GM12878 (cell line): ENCODE data around the gene FABP1. TPM values are rescaled to one million over a fixed set of nuclear protein-coding genes. Genes with fewer than 3 reads are reported as not detected.

Experiments
- ATAC-seq: fragments of 200-7000 bp; cut with Tn5 transposase; 3 replicates; pipeline ENCODE4 v1.9.1; 2020; ENCODE audit warnings: mild to moderate bottlenecking, moderate library complexity
- BruUV-seq: library from RNA; stranded (reverse); fragments of 400-500 nt; replicated peaks from 2 replicates; lab custom pipeline; 2021; lab: Mats Ljungman, UMichigan
- CTCF ChIA-PET: fragments of 300-600 bp; sonication (Branson Sonifier 250); formaldehyde crosslinking; extraction: SDS; loops from one replicate; lab custom pipeline; 2021; ENCODE audit warnings: inconsistent platforms; lab: Yijun Ruan, JAX
- POLR2A ChIA-PET: fragments of 350-600 bp; formaldehyde crosslinking; extraction: SDS; loops from one replicate; lab custom pipeline; 2021; ENCODE audit warnings: inconsistent platforms; lab: Charles Lee
- RAD21 ChIA-PET: fragments of 300-600 bp; sonication (Branson Sonifier 250); formaldehyde crosslinking; loops from one replicate; lab custom pipeline; 2023; ENCODE audit warnings: antibody characterized with exemption; ENCODE audit not compliant: unreplicated experiment; lab: Charles Lee
- SMC1A ChIA-PET: fragments of 300-600 bp; sonication (Branson Sonifier 250); formaldehyde crosslinking; loops from one replicate; lab custom pipeline; 2023; ENCODE audit not compliant: unreplicated experiment, uncharacterized antibody; lab: Charles Lee
- DNase-seq: peaks from one replicate; pipeline ENCODE4 v3.0.0-alpha.2; 2011; ENCODE audit warnings: low read depth, low spot score
- FAIRE-seq: peaks from 3 replicates; lab custom pipeline; 2011; peaks lifted over from hg19 to GRCh38; lab: Jason Lieb, UNC
- H2AFZ ChIP-seq: 2 replicates; pipeline ENCODE4 v1.6.0; 2011; ENCODE audit warnings: low read depth, low read length, control low read depth; ENCODE audit not compliant: control insufficient read depth
- H3K27ac ChIP-seq: 2 replicates; pipeline ENCODE4 v1.5.1; 2011; ENCODE audit warnings: control low read depth; ENCODE audit not compliant: control insufficient read depth, insufficient read depth
- H3K27me3 ChIP-seq, 2 experiments: replicated peaks in 1 of 2; 2 replicates each; pipeline versions ENCODE4 v1.6.0 to v1.6.1; 2011; ENCODE audit warnings: low read length in 1 of 2; ENCODE audit not compliant: control insufficient read depth in 2 of 2, insufficient read depth in 2 of 2
- H3K36me3 ChIP-seq, 2 experiments: 2 replicates each; pipeline ENCODE4 v1.5.1; 2011; ENCODE audit warnings: low read length in 1 of 2; ENCODE audit not compliant: control insufficient read depth in 2 of 2, insufficient read depth in 2 of 2
- H3K4me1 ChIP-seq: 2 replicates; pipeline ENCODE4 v1.6.1; 2011; ENCODE audit warnings: mild to moderate bottlenecking, low read length, moderate library complexity, mixed read lengths; ENCODE audit not compliant: control insufficient read depth, insufficient read depth
- H3K4me2 ChIP-seq: 2 replicates; pipeline ENCODE4 v1.6.0; 2011; ENCODE audit warnings: control low read depth; ENCODE audit not compliant: control insufficient read depth, insufficient read depth
- H3K4me3 ChIP-seq: fragments of 200-600 bp; sonication (generic); 2 replicates; pipeline ENCODE4 v1.5.1; 2016
- H3K79me2 ChIP-seq: 2 replicates; pipeline ENCODE4 v1.6.0; 2011; ENCODE audit warnings: low read length; ENCODE audit not compliant: control insufficient read depth, insufficient read depth
- H3K9ac ChIP-seq: 2 replicates; pipeline ENCODE4 v1.8.0; 2011; ENCODE audit warnings: low read length, control low read depth, mixed read lengths; ENCODE audit not compliant: control insufficient read depth, insufficient read depth
- H3K9me3 ChIP-seq: replicated peaks from 3 replicates; pipeline ENCODE4 v1.5.1; 2011; ENCODE audit warnings: mild to moderate bottlenecking, low read length; ENCODE audit not compliant: control insufficient read depth, insufficient read depth
- H4K20me1 ChIP-seq: 2 replicates; pipeline ENCODE4 v1.6.0; 2011; ENCODE audit not compliant: control insufficient read depth, insufficient read depth
- EGR1 ChIP-seq, 2 experiments: IDR thresholded peaks; 1 replicate in 1 of 2; 2 replicates in 1 of 2; pipeline ENCODE4 v1.6.1; 2011 to 2012; ENCODE audit warnings: low read depth in 2 of 2, low read length in 2 of 2, borderline replicate concordance in 1 of 2, mild to moderate bottlenecking in 1 of 2, moderate library complexity in 1 of 2
- ELK1 ChIP-seq: IDR thresholded peaks from 2 replicates; pipeline ENCODE4 v1.6.1; 2012; ENCODE audit warnings: low read depth, low read length, improper control_type of control experiment
- FOS ChIP-seq: IDR thresholded peaks from 3 replicates; pipeline ENCODE4 v1.6.1; 2011; ENCODE audit warnings: borderline replicate concordance; ENCODE audit not compliant: insufficient read length; ENCODE audit errors: extremely low read depth
- FOXK2 ChIP-seq: fragments of 450-650 bp; IDR thresholded peaks from 2 replicates; pipeline ENCODE4 v1.6.1; 2017; ENCODE audit warnings: mild to moderate bottlenecking, moderate library complexity
- FOXM1 ChIP-seq: IDR thresholded peaks from 2 replicates; pipeline ENCODE4 v1.6.1; 2012; ENCODE audit warnings: low read depth, mild to moderate bottlenecking, inconsistent platforms, low read length, moderate library complexity
- IKZF2 ChIP-seq, 2 experiments: fragments of 450-650 bp; IDR thresholded peaks; 2 replicates each; pipeline ENCODE4 v1.6.1; 2017; ENCODE audit warnings: mild to moderate bottlenecking in 2 of 2, moderate library complexity in 2 of 2
- JUNB ChIP-seq: IDR thresholded peaks from 2 replicates; pipeline ENCODE4 v1.6.1; 2016; ENCODE audit warnings: antibody characterized with exemption, mild to moderate bottlenecking
- MTA2 ChIP-seq: fragments of 450-650 bp; IDR thresholded peaks from 2 replicates; pipeline ENCODE4 v1.6.1; 2016; ENCODE audit warnings: low read depth, mild to moderate bottlenecking, moderate library complexity
- MYB ChIP-seq: fragments of 150-350 bp; IDR thresholded peaks from 2 replicates; pipeline ENCODE4 v1.6.1; 2014; ENCODE audit warnings: mild to moderate bottlenecking, low read depth, low read length, borderline replicate concordance
- PRDM15 ChIP-seq: fragments of 450-650 bp; formaldehyde crosslinking; IDR thresholded peaks from 2 replicates; pipeline ENCODE4 v1.4.0; 2020; ENCODE audit warnings: mild to moderate bottlenecking, moderate library complexity
- SPI1 ChIP-seq: IDR thresholded peaks from 2 replicates; pipeline ENCODE4 v1.6.1; 2011; ENCODE audit warnings: low read depth, mild to moderate bottlenecking, low read length, moderate library complexity, borderline replicate concordance; ENCODE audit not compliant: insufficient read depth
- TCF3 ChIP-seq: IDR thresholded peaks from 2 replicates; pipeline ENCODE4 v1.6.1; 2012; ENCODE audit warnings: low read depth, mild to moderate bottlenecking, low read length, borderline replicate concordance; ENCODE audit not compliant: insufficient read depth
- YY1 ChIP-seq: IDR thresholded peaks from 2 replicates; pipeline ENCODE4 v1.6.1; 2011; ENCODE audit warnings: low read depth, mild to moderate bottlenecking, low read length
- ZNF24 ChIP-seq: fragments of 450-650 bp; IDR thresholded peaks from 2 replicates; pipeline ENCODE4 v1.6.1; 2017; ENCODE audit warnings: antibody characterized with exemption, mild to moderate bottlenecking
- WGBS: methylation state at CpG from one replicate; pipeline ENCODE4 v1.1.6; 2016; ENCODE audit warnings: low lambda C conversion rate; ENCODE audit not compliant: insufficient replicate concordance, insufficient coverage; ENCODE audit errors: missing lambda C conversion rate; 5-methylcytosine and 5-hydroxymethylcytosine counted together
- in situ Hi-C: fragments of 300-500 bp; cut with MboI; formaldehyde crosslinking; loops from 9 replicates; pipeline ENCODE4 v1.14.3; 2018; ENCODE audit warnings: mixed read lengths
- intact Hi-C: fragments of 100-400 bp; cut with micrococcal nuclease; formaldehyde crosslinking; loops from one replicate; pipeline ENCODE4 v1.14.2; 2022; ENCODE audit not compliant: unreplicated experiment
- polyA plus RNA-seq, 11 experiments: library from polyadenylated mRNA; depleted of rRNA in 4 of 11; unstranded in 6 of 11; stranded (reverse) in 5 of 11; fragments of >200 nt; fragmentation: Nextera tagmentation in 4 of 11; fragmentation: Illumina TruSeq in 1 of 11; extraction: Ambion mirVana in 4 of 11; extraction: Trizol in 1 of 11; gene quantifications; 1 replicate in 1 of 11; 2 replicates in 10 of 11; pipeline versions ENCODE4 v1.2.1 to v1.2.3, GENCODE V29; 2011 to 2016; ENCODE audit warnings: inconsistent platforms in 2 of 11, missing spikeins in 2 of 11, low read depth in 1 of 11
- total RNA-seq, 4 experiments: library from RNA; depleted of rRNA in 3 of 4; stranded (reverse); fragments of >200 nt in 3 of 4; fragmentation: Illumina TruSeq in 1 of 4; extraction: Trizol in 1 of 4; gene quantifications; 2 replicates each; pipeline versions ENCODE4 v1.2.1 to v1.2.3, GENCODE V29; 2013 to 2021
- TF ChIP-seq, protein P1 (sequence below): fragments of 450-650 bp; conservative IDR thresholded peaks from 2 replicates; pipeline ENCODE4 v1.6.1; 2017; ENCODE audit warnings: mild to moderate bottlenecking, moderate library complexity
- TF ChIP-seq, protein P2 (sequence below), 3 experiments: IDR thresholded peaks in 2 of 3; conservative IDR thresholded peaks in 1 of 3; 2 replicates each; pipeline ENCODE4 v1.5.1; 2011; ENCODE audit warnings: low read depth in 3 of 3, low read length in 3 of 3, mild to moderate bottlenecking in 3 of 3, control low read depth in 2 of 3, moderate library complexity in 2 of 3, inconsistent platforms in 1 of 3, mixed read lengths in 1 of 3; ENCODE audit not compliant: control insufficient read depth in 2 of 3, insufficient read depth in 1 of 3; ENCODE audit errors: extremely low read depth in 1 of 3

The FABP1 gene
- total and polyA plus RNA-seq, 10 of the 15 experiments (the other 5 are each of a cell fraction or from before 2014, with no cell fraction given) = not detected

- Histone ChIP-seq H3K9ac (no peak overlapping the region), H2AFZ (no peak overlapping the region), H3K27me3 (no peaks in the 10 kb centered on the region; a peak in 1 of 4 replicates), H3K36me3 (no peaks in the 10 kb centered on the region), H3K27ac (no peak overlapping the region), H3K9me3 (no peaks in the 10 kb centered on the region), H3K4me1 (no peaks in the 10 kb centered on the region), H4K20me1 (no peaks in the 10 kb centered on the region), H3K4me3 (no peak overlapping the region), H3K4me2 (no peak overlapping the region), H3K79me2 (no peaks in the 10 kb centered on the region)
- WGBS = 15% methylated on average over 3 of the region's 3 CpGs
- POLR2A ChIA-PET = no interaction called here
- intact Hi-C loops (no loop called here), in situ Hi-C loops (no loop called here)
- ATAC-seq (no peak), DNase-seq (no peak), FAIRE-seq (no peak)
- no TSS peak for BruUV-seq
- SMC1A ChIA-PET = interaction anchor here (1.2 kb wide), 1 partner anchor 8 kb away, joined by 3 read pairs; no protein-coding TSS in a partner anchor
- RAD21 ChIA-PET = no interaction called here
- CTCF ChIA-PET = interaction anchor here (0.9 to 2.0 kb wide), 2 partner anchors 68 to 73 kb away, joined by 4 to 6 read pairs; no protein-coding TSS in a partner anchor
- TF ChIP-seq PRDM15 (CRISPR knock-in tag) (no peak), MYB (no peak), ZNF24 (no peak), JUNB (no peak), SPI1 (no peak), FOXK2 (no peak), MTA2 (no peak), FOXM1 (no peak), YY1 (no peak), FOS (no peak), TCF3 (no peak), ELK1 (no peak), EGR1 (IDR thresholded peaks at IDR 0.05; ENCODE audit: borderline replicate concordance in 1 of 2, low read depth in 2 of 2, low read length in 2 of 2) (no peak), IKZF2 (IDR thresholded peaks at IDR 0.05) (no peak)
- TF ChIP-seq, protein P1, sequence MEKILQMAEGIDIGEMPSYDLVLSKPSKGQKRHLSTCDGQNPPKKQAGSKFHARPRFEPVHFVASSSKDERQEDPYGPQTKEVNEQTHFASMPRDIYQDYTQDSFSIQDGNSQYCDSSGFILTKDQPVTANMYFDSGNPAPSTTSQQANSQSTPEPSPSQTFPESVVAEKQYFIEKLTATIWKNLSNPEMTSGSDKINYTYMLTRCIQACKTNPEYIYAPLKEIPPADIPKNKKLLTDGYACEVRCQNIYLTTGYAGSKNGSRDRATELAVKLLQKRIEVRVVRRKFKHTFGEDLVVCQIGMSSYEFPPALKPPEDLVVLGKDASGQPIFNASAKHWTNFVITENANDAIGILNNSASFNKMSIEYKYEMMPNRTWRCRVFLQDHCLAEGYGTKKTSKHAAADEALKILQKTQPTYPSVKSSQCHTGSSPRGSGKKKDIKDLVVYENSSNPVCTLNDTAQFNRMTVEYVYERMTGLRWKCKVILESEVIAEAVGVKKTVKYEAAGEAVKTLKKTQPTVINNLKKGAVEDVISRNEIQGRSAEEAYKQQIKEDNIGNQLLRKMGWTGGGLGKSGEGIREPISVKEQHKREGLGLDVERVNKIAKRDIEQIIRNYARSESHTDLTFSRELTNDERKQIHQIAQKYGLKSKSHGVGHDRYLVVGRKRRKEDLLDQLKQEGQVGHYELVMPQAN = no peak
- TF ChIP-seq, protein P2, sequence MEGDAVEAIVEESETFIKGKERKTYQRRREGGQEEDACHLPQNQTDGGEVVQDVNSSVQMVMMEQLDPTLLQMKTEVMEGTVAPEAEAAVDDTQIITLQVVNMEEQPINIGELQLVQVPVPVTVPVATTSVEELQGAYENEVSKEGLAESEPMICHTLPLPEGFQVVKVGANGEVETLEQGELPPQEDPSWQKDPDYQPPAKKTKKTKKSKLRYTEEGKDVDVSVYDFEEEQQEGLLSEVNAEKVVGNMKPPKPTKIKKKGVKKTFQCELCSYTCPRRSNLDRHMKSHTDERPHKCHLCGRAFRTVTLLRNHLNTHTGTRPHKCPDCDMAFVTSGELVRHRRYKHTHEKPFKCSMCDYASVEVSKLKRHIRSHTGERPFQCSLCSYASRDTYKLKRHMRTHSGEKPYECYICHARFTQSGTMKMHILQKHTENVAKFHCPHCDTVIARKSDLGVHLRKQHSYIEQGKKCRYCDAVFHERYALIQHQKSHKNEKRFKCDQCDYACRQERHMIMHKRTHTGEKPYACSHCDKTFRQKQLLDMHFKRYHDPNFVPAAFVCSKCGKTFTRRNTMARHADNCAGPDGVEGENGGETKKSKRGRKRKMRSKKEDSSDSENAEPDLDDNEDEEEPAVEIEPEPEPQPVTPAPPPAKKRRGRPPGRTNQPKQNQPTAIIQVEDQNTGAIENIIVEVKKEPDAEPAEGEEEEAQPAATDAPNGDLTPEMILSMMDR (IDR thresholded peaks at IDR 0.05 in 2 of 3, conservative IDR thresholded peaks at IDR 0.05 in 1 of 3; ENCODE audit: control insufficient read depth in 2 of 3, extremely low read depth in 1 of 3, insufficient read depth in 1 of 3, low read depth in 3 of 3, low read length in 3 of 3) = no peak
Observed at GRCh38 chr2:88133875-88134274, 6.0 kb upstream of the FABP1 start.
